ENCODE measurements around the gene STAT4.

STAT4 gene

GRCh38 chr2:191151331-191151730 is 537 bp upstream of the STAT4 start:
- TF ChIP-seq, protein P1, sequence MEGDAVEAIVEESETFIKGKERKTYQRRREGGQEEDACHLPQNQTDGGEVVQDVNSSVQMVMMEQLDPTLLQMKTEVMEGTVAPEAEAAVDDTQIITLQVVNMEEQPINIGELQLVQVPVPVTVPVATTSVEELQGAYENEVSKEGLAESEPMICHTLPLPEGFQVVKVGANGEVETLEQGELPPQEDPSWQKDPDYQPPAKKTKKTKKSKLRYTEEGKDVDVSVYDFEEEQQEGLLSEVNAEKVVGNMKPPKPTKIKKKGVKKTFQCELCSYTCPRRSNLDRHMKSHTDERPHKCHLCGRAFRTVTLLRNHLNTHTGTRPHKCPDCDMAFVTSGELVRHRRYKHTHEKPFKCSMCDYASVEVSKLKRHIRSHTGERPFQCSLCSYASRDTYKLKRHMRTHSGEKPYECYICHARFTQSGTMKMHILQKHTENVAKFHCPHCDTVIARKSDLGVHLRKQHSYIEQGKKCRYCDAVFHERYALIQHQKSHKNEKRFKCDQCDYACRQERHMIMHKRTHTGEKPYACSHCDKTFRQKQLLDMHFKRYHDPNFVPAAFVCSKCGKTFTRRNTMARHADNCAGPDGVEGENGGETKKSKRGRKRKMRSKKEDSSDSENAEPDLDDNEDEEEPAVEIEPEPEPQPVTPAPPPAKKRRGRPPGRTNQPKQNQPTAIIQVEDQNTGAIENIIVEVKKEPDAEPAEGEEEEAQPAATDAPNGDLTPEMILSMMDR (IDR thresholded peaks at IDR 0.05) = no peak

DNA sequence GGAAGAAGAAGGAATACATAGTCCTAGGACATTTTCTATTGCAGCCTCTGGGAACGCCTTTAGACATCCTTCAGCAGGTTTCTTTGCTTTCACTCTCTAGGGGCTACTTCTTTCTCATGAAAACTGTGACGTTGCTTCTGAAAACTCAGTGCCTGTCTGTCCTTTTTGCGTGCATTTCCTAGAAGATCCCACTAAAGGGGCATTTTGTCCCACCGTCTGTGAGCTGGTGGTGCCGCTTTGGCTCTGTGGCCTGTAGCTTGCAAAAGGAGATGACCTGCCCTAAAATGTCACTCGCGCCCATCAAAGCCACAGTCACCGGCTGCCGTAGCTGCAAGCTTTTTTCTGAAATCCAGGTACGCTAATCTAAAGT is 579 bp downstream of the STAT4 start:
- TF ChIP-seq, protein P1 (IDR thresholded peaks at IDR 0.05) = no peak

DNA sequence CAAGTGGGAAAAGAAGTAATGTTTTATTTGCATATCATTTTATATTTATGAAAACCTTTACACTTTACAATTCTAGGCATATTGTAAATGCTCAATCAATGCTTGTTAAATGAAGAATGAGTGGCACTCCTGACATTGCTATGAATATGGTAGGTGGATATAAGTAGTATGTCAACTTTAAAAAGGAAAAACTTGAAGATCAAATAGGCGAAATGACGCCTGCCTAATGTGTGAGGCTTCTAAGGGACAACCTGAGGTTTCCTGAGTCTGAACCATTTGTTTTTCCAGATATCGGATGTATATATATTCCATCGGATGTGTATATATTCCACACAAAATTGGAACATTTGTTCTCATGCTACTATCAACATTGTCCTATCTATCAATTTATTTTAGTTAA is 1.4 kb downstream of the STAT4 start:
- TF ChIP-seq, protein P1 (IDR thresholded peaks at IDR 0.05) = no peak

DNA sequence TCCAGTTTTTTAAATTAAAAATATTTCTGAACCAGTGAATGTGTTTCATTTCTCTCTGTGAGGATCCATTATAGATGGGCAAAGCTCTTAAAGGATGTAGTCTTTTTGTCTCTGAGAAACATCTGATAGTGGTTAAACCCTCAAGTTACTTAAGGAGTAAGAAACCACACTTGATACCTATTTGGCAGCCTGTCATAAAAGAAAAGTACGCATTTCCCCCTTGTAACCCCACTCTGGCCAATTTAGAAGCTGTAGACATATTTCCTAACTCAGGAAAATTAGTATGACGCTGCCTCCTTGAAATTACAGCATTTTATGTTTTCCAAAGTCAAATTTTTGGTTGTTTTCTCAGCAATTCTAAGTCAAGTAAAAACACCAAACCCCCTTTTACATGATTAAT is 2.0 kb downstream of the STAT4 start:
- TF ChIP-seq, protein P1 (IDR thresholded peaks at IDR 0.05) = no peak

DNA sequence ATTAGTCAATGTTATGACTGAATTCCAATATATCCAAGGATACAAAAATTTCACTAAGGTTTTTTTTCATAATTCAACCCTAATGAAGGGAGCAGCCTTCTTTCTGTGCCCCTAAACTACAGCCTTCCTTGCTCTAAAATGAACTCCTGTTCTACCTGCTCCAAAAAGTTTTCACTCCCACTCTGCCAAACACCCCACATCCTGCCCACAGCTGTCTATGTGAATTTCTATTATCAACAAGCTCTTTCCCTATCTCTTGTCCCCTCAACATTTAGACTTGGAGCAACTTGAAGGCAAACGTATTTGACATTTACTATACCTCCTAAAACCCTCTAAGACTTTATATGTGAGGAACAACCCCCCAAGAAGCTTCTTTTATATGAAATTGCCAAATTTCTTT is 2.5 kb downstream of the STAT4 start:
- TF ChIP-seq, protein P1 (IDR thresholded peaks at IDR 0.05) = no peak

DNA sequence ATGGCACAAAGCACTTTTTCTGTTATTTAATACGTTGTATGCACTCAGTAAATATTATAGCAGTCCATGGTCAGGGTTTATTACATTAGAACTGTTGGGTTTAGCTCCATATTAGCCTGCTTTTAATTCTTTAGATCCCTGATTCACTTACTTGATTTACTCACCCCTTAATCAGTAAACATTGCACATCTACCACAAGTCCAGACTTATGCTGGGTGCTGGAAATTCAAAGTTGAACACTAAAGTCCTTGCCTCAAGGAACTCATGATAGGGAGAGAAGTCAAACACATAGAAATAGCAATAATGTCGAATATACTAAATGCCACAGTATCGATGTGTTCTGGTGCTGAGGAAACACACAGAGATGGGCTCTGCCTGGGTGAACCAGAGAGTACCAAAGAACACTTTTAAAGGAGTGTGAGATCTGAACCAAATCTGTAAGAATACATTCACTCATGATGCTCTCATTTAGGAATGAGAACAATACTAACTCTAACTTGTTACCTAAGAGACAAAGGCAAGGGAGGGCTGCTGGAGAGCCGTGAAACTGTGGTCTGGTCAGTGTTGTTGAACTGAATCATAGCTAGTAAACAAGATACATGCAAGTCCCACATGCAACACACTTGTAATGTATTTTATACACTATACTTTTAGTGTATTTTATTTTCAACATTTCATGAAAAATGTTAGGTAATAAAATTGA is 4.9 kb downstream of the STAT4 start:
- TF ChIP-seq, protein P1 (IDR thresholded peaks at IDR 0.05) = no peak

DNA sequence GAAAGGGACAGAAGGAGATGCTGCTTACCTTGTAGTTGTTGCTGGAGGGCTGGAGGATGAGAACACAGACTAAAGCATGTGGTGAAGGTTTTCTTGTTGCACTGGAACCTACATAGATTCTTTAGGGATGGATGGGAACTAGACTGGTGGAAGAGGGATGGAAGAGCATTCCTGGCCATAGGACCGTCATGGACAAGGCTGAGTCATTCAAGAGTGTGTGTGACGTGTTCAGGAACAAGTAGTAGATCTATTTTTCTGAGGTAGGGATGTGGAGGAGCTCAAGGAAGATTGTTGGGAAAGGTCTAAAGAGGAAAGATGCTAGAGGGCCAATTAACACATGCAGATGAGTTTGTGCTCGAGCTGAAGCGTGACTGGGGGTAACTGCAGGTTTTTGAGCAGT is 6.6 kb downstream of the STAT4 start:
- TF ChIP-seq, protein P1 (IDR thresholded peaks at IDR 0.05) = no peak

- TF ChIP-seq, protein P1 (IDR thresholded peaks at IDR 0.05) = no peak
These were observed 7.0 kb downstream of the STAT4 start for GRCh38 chr2:191143791-191144190.
